HCT116 (cell line): ENCODE measurements around the gene RBM47. TPM values are rescaled to one million over a fixed set of nuclear protein-coding genes. Genes with fewer than 3 reads are reported as not detected.

ENCODE experiments used
- ATAC-seq: fragments of 200-7000 bp; cut with Tn5 transposase; 2 replicates; pipeline ENCODE4 v1.9.1; 2020; ENCODE audit warnings: mild to moderate bottlenecking, moderate library complexity
- BruUV-seq: library from RNA; stranded (reverse); fragments of 400-500 nt; replicated peaks from 2 replicates; lab custom pipeline; 2021; lab: Mats Ljungman, UMichigan
- CTCF ChIA-PET: fragments of 300-600 bp; sonication (Branson Sonifier 250); formaldehyde crosslinking; loops from one replicate; lab custom pipeline; 2021; ENCODE audit warnings: antibody characterized with exemption; lab: Charles Lee
- POLR2A ChIA-PET: fragments of 300-600, 350-600 bp; sonication (Branson Sonifier 250); formaldehyde crosslinking; loops from one replicate; lab custom pipeline; 2021; ENCODE audit warnings: antibody characterized with exemption; lab: Charles Lee
- RAD21 ChIA-PET, 2 experiments: fragments of 300-600 bp; sonication (Branson Sonifier 250); formaldehyde crosslinking; loops; one replicate each; lab custom pipeline; 2023; ENCODE audit warnings: low total read pairs in 2 of 2; ENCODE audit not compliant: uncharacterized antibody in 2 of 2, unreplicated experiment in 2 of 2, low non-redundant PET in 1 of 2; lab: Charles Lee
- DNase-seq: peaks from one replicate; pipeline ENCODE4 v3.0.0-alpha.2; 2010; ENCODE audit warnings: low read depth, low spot score
- H2AFZ ChIP-seq: fragments of 200-600 bp; shearing (Covaris generic), sonication (generic); 2 replicates; pipeline ENCODE4 v1.6.1; 2017; ENCODE audit warnings: low read depth, mixed run types, mixed read lengths, antibody characterized with exemption, low read length; ENCODE audit not compliant: poor library complexity, severe bottlenecking
- H3K27ac ChIP-seq: 2 replicates; pipeline ENCODE4 v1.5.1; 2012; ENCODE audit warnings: low read depth, low read length
- H3K27me3 ChIP-seq: fragments of 200-600 bp; sonication (generic); 2 replicates; pipeline ENCODE4 v1.6.1; 2016; ENCODE audit warnings: mixed run types, low read length, mixed read lengths; ENCODE audit not compliant: insufficient read depth
- H3K36me3 ChIP-seq, 2 experiments: fragments of 200-500 bp in 1 of 2; fragments of 200-600 bp in 1 of 2; sonication (Bioruptor generic) in 1 of 2; sonication (generic) in 1 of 2; 2 replicates each; pipeline versions ENCODE4 v1.5.1 to v1.6.1; 2014 to 2016; ENCODE audit warnings: low read length in 2 of 2, inconsistent platforms in 1 of 2, mixed read lengths in 1 of 2, mixed run types in 1 of 2; ENCODE audit not compliant: insufficient read depth in 2 of 2, control insufficient read depth in 1 of 2
- H3K4me1 ChIP-seq, 2 experiments: fragments of 200-600 bp in 1 of 2; sonication (generic) in 1 of 2; 2 replicates each; pipeline versions ENCODE4 v1.5.1 to v1.6.1; 2012 to 2017; ENCODE audit warnings: low read length in 2 of 2, inconsistent platforms in 1 of 2, mild to moderate bottlenecking in 1 of 2, mixed read lengths in 1 of 2, mixed run types in 1 of 2, moderate library complexity in 1 of 2; ENCODE audit not compliant: insufficient read depth in 2 of 2, control insufficient read depth in 1 of 2
- H3K4me2 ChIP-seq: fragments of 200-600 bp; sonication (generic); 2 replicates; pipeline ENCODE4 v1.6.1; 2017; ENCODE audit warnings: mixed run types, low read length, mixed read lengths
- H3K4me3 ChIP-seq, 2 experiments: fragments of 200-600 bp in 1 of 2; sonication (generic) in 1 of 2; replicated peaks in 1 of 2; 2 replicates each; pipeline ENCODE4 v1.5.1; 2011 to 2016; ENCODE audit warnings: low read length in 2 of 2, control low read depth in 1 of 2, low read depth in 1 of 2, mild to moderate bottlenecking in 1 of 2, mixed read lengths in 1 of 2, mixed run types in 1 of 2
- H3K79me2 ChIP-seq: fragments of 200-600 bp; sonication (generic); 2 replicates; pipeline ENCODE4 v1.6.1; 2017; ENCODE audit warnings: mild to moderate bottlenecking, mixed run types, low read length, moderate library complexity, mixed read lengths; ENCODE audit not compliant: insufficient read depth
- H3K9ac ChIP-seq: fragments of 200-600 bp; sonication (generic); 2 replicates; pipeline ENCODE4 v1.6.1; 2016; ENCODE audit warnings: low read length, mixed read lengths
- H3K9me2 ChIP-seq: fragments of 200-600 bp; sonication (generic), shearing (Covaris generic); 2 replicates; pipeline ENCODE4 v1.6.1; 2017; ENCODE audit warnings: mixed run types, mild to moderate bottlenecking, moderate library complexity; ENCODE audit not compliant: insufficient read depth
- H3K9me3 ChIP-seq, 2 experiments: fragments of 200-500 bp in 1 of 2; fragments of 200-600 bp in 1 of 2; sonication (Bioruptor generic) in 1 of 2; sonication (generic) in 1 of 2; 2 replicates each; pipeline ENCODE4 v1.6.1; 2014 to 2017; ENCODE audit warnings: low read length in 2 of 2, mixed read lengths in 2 of 2, inconsistent platforms in 1 of 2, low read depth in 1 of 2, mild to moderate bottlenecking in 1 of 2, mixed run types in 1 of 2, moderate library complexity in 1 of 2; ENCODE audit not compliant: control insufficient read depth in 1 of 2, insufficient read depth in 1 of 2
- H4K20me1 ChIP-seq: fragments of 200-600 bp; sonication (generic), shearing (Covaris generic); 2 replicates; pipeline ENCODE4 v1.6.1; 2017; ENCODE audit warnings: mixed run types, mild to moderate bottlenecking, moderate library complexity; ENCODE audit not compliant: insufficient read depth
- ATF3 ChIP-seq: IDR thresholded peaks from 2 replicates; pipeline ENCODE4 v1.6.1; 2012
- CEBPB ChIP-seq: IDR thresholded peaks from 2 replicates; pipeline ENCODE4 v1.6.1; 2012; ENCODE audit warnings: low read depth
- CTCF ChIP-seq, 3 experiments: fragments of 200-600 bp in 1 of 3; sonication (generic) in 1 of 3; IDR thresholded peaks in 2 of 3; conservative IDR thresholded peaks in 1 of 3; 2 replicates each; pipeline ENCODE4 v1.5.1; 2012 to 2017; ENCODE audit warnings: low read depth in 2 of 3, low read length in 2 of 3, antibody characterized with exemption in 1 of 3, borderline replicate concordance in 1 of 3, control low read depth in 1 of 3, mild to moderate bottlenecking in 1 of 3, mixed read lengths in 1 of 3, mixed run types in 1 of 3, moderate library complexity in 1 of 3; ENCODE audit not compliant: insufficient read depth in 1 of 3
- ELF1 ChIP-seq: IDR thresholded peaks from 2 replicates; pipeline ENCODE4 v1.6.1; 2012; ENCODE audit warnings: low read depth, borderline replicate concordance
- EZH2phosphoT487 ChIP-seq: fragments of 200-600 bp; IDR thresholded peaks from 2 replicates; pipeline ENCODE4 v1.6.1; 2018; ENCODE audit warnings: antibody characterized with exemption, borderline replicate concordance
- FOSL1 ChIP-seq: IDR thresholded peaks from 2 replicates; pipeline ENCODE4 v1.6.1; 2012; ENCODE audit warnings: low read depth
- JUND ChIP-seq: IDR thresholded peaks from 2 replicates; pipeline ENCODE4 v1.6.1; 2012
- MAX ChIP-seq: IDR thresholded peaks from 2 replicates; pipeline ENCODE4 v1.6.1; 2012
- POLR2A ChIP-seq: IDR thresholded peaks from 2 replicates; pipeline ENCODE4 v1.7.0; 2011; ENCODE audit warnings: borderline replicate concordance; ENCODE audit not compliant: insufficient read depth, insufficient read length; ENCODE audit errors: extremely low read depth
- POLR2AphosphoS5 ChIP-seq: IDR thresholded peaks from 2 replicates; pipeline ENCODE4 v1.6.1; 2011; ENCODE audit warnings: mild to moderate bottlenecking, low read depth, low read length, moderate library complexity
- RAD21 ChIP-seq: IDR thresholded peaks from 2 replicates; pipeline ENCODE4 v1.6.1; 2012; ENCODE audit warnings: low read depth, mild to moderate bottlenecking
- SP1 ChIP-seq: IDR thresholded peaks from 2 replicates; pipeline ENCODE4 v1.6.1; 2012; ENCODE audit warnings: low read depth
- SRF ChIP-seq: IDR thresholded peaks from 2 replicates; pipeline ENCODE4 v1.6.1; 2012; ENCODE audit warnings: low read depth
- TCF7L2 ChIP-seq: IDR thresholded peaks from 2 replicates; pipeline ENCODE4 v1.7.0; 2011; ENCODE audit warnings: borderline replicate concordance, inconsistent platforms; ENCODE audit not compliant: insufficient read depth, insufficient read length; ENCODE audit errors: extremely low read depth
- ZBTB33 ChIP-seq: IDR thresholded peaks from 2 replicates; pipeline ENCODE4 v1.6.1; 2011; ENCODE audit warnings: mild to moderate bottlenecking, low read length, moderate library complexity; ENCODE audit not compliant: insufficient replicate concordance; ENCODE audit errors: extremely low read depth
- ZFX ChIP-seq: fragments of 450-650 bp; IDR thresholded peaks from 2 replicates; pipeline ENCODE4 v1.6.1; 2017
- ZNF274 ChIP-seq: fragments of 200-500 bp; sonication (Bioruptor generic); IDR thresholded peaks from 2 replicates; pipeline ENCODE4 v1.6.1; 2014; ENCODE audit warnings: mild to moderate bottlenecking, low read depth, low read length, inconsistent platforms
- intact Hi-C: fragments of 100-400 bp; cut with micrococcal nuclease; formaldehyde crosslinking; loops from 2 replicates; pipeline ENCODE4 v1.10.0; 2022
- total RNA-seq: library from RNA; stranded (reverse); gene quantifications from one replicate; pipeline ENCODE4 v1.2.1, GENCODE V29; 2021; ENCODE audit not compliant: unreplicated experiment

The RBM47 gene
- total RNA-seq, 1 experiment from 2014 or later = 22.2 TPM

GRCh38 chr4:40536032-40536431 is 93.6 kb downstream of the RBM47 start:
- POLR2A ChIA-PET = no interaction called here
- Histone ChIP-seq H4K20me1 (no peaks in the 10 kb centered on the region), H3K9me3 (no peaks in the 10 kb centered on the region), H3K27me3 (no peaks in the 10 kb centered on the region), H3K27ac (no peak overlapping the region), H3K4me1 (peaks cover 5 to 8% of the 10 kb centered on the region in 2 experiments; a peak in 3 of 4 replicates), H3K4me2 (no peak overlapping the region), H3K9ac (no peak overlapping the region), H3K36me3 (no peaks in the 10 kb centered on the region), H3K79me2 (no peaks in the 10 kb centered on the region), H2AFZ (no peak overlapping the region), H3K9me2 (no peaks in the 10 kb centered on the region), H3K4me3 (no peak overlapping the region)
- CTCF ChIA-PET = no interaction called here
- DNase-seq (no peak), ATAC-seq (no peak)
- intact Hi-C loops = no loop called here
- no TSS peak for BruUV-seq
- no peak for TF ChIP-seq TCF7L2
- no peak for TF ChIP-seq POLR2A
- no peak for TF ChIP-seq CTCF (IDR thresholded peaks at IDR 0.05 in 2 of 3, conservative IDR thresholded peaks at IDR 0.05 in 1 of 3; ENCODE audit: borderline replicate concordance in 1 of 3, insufficient read depth in 1 of 3, low read depth in 2 of 3, low read length in 2 of 3)
- no peak for TF ChIP-seq ZBTB33
- TF ChIP-seq FOSL1 = no peak
- TF ChIP-seq ELF1 = no peak
- TF ChIP-seq POLR2AphosphoS5 = no peak
- no peak for TF ChIP-seq RAD21
- no peak for TF ChIP-seq MAX
- TF ChIP-seq ZNF274 = no peak
- TF ChIP-seq ATF3 = no peak
- TF ChIP-seq SP1 = no peak
- TF ChIP-seq ZFX = no peak
- TF ChIP-seq SRF = no peak
- TF ChIP-seq JUND = no peak
- TF ChIP-seq CEBPB = no peak
- no peak for TF ChIP-seq EZH2phosphoT487
- RAD21 ChIA-PET = no interaction called here
